GM12801 (cell line): ENCODE measurements around the gene KCNJ4.

Source experiments
- CTCF ChIP-seq: IDR thresholded peaks from one replicate; pipeline ENCODE4 v1.5.1; 2011; ENCODE audit warnings: control low read depth; ENCODE audit not compliant: insufficient read length; ENCODE audit errors: extremely low read depth

The KCNJ4 gene

GRCh38 chr22:38432264-38432663, 22.7 kb downstream of the KCNJ4 start:
- no peak for TF ChIP-seq CTCF

GRCh38 chr22:38431266-38432010, 23.6 kb downstream of the KCNJ4 start:
- TF ChIP-seq CTCF: no peak

- TF ChIP-seq CTCF: no peak
Measured at GRCh38 chr22:38429499-38430068, 25.4 kb downstream of the KCNJ4 start.

- no peak for TF ChIP-seq CTCF
Measured at GRCh38 chr22:38428714-38429113, 26.3 kb downstream of the KCNJ4 start.

- TF ChIP-seq CTCF: no peak
Measured at GRCh38 chr22:38427940-38428339, 27.1 kb downstream of the KCNJ4 start.

GRCh38 chr22:38427465-38427864, 27.5 kb downstream of the KCNJ4 start:
- no peak for TF ChIP-seq CTCF

- no peak for TF ChIP-seq CTCF
Measured at GRCh38 chr22:38426628-38427027, 28.4 kb downstream of the KCNJ4 start.
